Gastrocnemius medialis (tissue), 4 donors: Measurements from ENCODE around the gene GBX1. TPM values are rescaled to one million over a fixed set of nuclear protein-coding genes. Genes with fewer than 3 reads are reported as not detected.

Experiments used
- ATAC-seq, 2 donors: fragments of 150-250 bp; one replicate each; pipeline ENCODE4 v1.9.1; 2016
- DNase-seq, 2 donors: peaks; one replicate each; pipeline ENCODE4 v3.0.0-alpha.2; 2019
- H3K27ac ChIP-seq, 4 donors: fragments of 200-600 bp; sonication (generic); 1 replicate in 1 of 4; 2 replicates in 3 of 4; pipeline ENCODE4 v1.5.1; 2016 to 2018; ENCODE audit warnings: mild to moderate bottlenecking in 2 of 4, moderate library complexity in 1 of 4
- H3K27me3 ChIP-seq, 3 donors: fragments of 200-600 bp; sonication (generic) in 2 of 3; 1 replicate in 1 of 3; 2 replicates in 2 of 3; pipeline versions ENCODE4 v1.5.1 to v1.6.0; 2016 to 2019; ENCODE audit warnings: mild to moderate bottlenecking in 1 of 3, moderate library complexity in 1 of 3
- H3K36me3 ChIP-seq, 2 donors: fragments of 200-600 bp; sonication (generic) in 1 of 2; one replicate each; pipeline ENCODE4 v1.5.1; 2017 to 2018
- H3K4me1 ChIP-seq, 2 donors: fragments of 200-600 bp; sonication (generic) in 1 of 2; one replicate each; pipeline ENCODE4 v1.5.1; 2016 to 2017; ENCODE audit warnings: mild to moderate bottlenecking in 2 of 2
- H3K4me3 ChIP-seq, 4 donors: fragments of 200-600 bp; sonication (generic) in 3 of 4; 1 replicate in 1 of 4; 2 replicates in 3 of 4; pipeline ENCODE4 v1.5.1; 2016 to 2019; ENCODE audit warnings: mild to moderate bottlenecking in 2 of 4
- H3K9me3 ChIP-seq, 3 donors: fragments of 200-600 bp; sonication (generic) in 2 of 3; 1 replicate in 1 of 3; 2 replicates in 2 of 3; pipeline ENCODE4 v1.5.1; 2016 to 2019
- CTCF ChIP-seq, 5 experiments: fragments of 450-650 bp in 3 of 5; fragments of 200-600 bp in 2 of 5; sonication (generic) in 2 of 5; IDR thresholded peaks in 4 of 5; conservative IDR thresholded peaks in 1 of 5; 1 replicate in 4 of 5; 2 replicates in 1 of 5; pipeline ENCODE4 v1.5.1; 2016 to 2019; ENCODE audit warnings: antibody characterized with exemption in 5 of 5, mild to moderate bottlenecking in 3 of 5, moderate library complexity in 3 of 5
- POLR2A ChIP-seq, 2 donors: fragments of 450-650 bp; IDR thresholded peaks; one replicate each; pipeline ENCODE4 v1.6.1; 2017; ENCODE audit warnings: antibody characterized with exemption in 2 of 2, mild to moderate bottlenecking in 2 of 2, moderate library complexity in 2 of 2
- in situ Hi-C, 4 donors: fragments of 200-750 bp; cut with MboI; loops; one replicate each; pipeline versions ENCODE4 v1.15.0 to v1.8.0; 2017; ENCODE audit warnings: low sequenced_read_pairs in 4 of 4
- intact Hi-C: fragments of 100-400 bp; cut with DNase I; formaldehyde crosslinking; loops from one replicate; pipeline ENCODE4 v1.15.1; 2023; ENCODE audit warnings: low total_unique reads
- total RNA-seq, 4 donors: library from RNA; depleted of rRNA; stranded (reverse); fragments of >200 nt; gene quantifications; one replicate each; pipeline versions ENCODE4 v1.1.0 to v1.2.3, GENCODE V29; 2016

GBX1 gene
- total RNA-seq, 4 donors from 2014 or later = 0.58 TPM; not detected in 3

DNA sequence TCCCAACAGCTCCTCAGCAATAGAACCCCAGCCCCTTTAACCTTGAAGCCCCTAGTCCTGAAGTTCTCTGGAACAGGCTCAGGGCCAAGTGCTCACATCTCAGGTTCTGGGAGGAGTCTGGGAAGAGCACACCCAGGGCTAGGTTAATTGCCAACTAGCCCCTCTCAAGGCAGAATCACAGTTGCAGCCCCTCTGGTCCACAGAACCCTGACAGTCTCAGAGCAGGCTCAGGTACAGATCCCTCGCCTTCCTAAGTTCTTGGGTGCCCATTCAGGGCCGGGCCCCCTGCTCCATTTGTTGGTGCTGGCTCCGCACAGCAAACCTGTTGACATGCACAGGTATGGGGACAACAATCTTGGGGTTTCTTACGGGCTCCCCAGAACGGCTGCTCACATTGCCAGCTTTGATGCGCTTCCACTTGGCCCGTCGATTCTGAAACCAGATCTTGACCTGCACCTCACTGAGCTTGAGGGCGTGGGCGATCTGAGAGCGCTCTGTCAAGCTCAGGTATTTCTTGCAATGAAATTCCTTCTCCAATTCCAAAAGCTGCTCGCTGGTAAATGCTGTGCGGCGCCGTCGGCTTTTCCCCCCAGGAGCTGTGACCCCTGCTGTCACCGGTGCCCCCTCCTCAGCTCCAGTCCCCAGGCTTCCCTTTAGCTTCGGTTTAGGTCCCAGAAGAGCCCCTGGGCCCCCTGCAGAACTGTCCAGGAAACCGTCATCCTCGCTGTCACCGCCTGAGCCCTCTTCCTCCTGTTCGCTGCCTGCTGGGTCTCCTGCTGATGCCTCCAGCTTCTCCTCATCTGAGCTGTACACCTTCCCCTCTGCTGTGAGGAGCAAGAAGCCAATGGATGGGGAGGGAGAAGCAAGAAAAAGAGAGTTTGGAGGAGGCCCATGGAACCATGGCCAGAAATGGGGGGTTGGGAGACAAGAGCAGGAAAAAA, 18.9 kb downstream of the GBX1 start:
- DNase-seq (no peak), ATAC-seq (no peak)
- peaks cover 0 to 4% (median 0%) of the 10 kb centered on the region in 3 donors for H3K27me3 ChIP-seq
- in situ Hi-C loops = no loop called here
- no peaks in the 10 kb centered on the region for H3K9me3 ChIP-seq
- H3K4me1 ChIP-seq = no peaks in the 10 kb centered on the region
- intact Hi-C loops = no loop called here
- TF ChIP-seq POLR2A (IDR thresholded peaks at IDR 0.05) (no peak), CTCF (IDR thresholded peaks at IDR 0.05 in 4 of 5, conservative IDR thresholded peaks at IDR 0.05 in 1 of 5) (no peak)
- no peak overlapping the region for H3K4me3 ChIP-seq
- H3K27ac ChIP-seq = no peak overlapping the region
- no peaks in the 10 kb centered on the region for H3K36me3 ChIP-seq

GRCh38 chr7:151146761-151147160, 20.7 kb downstream of the GBX1 start:
- intact Hi-C loops = no loop called here
- Histone ChIP-seq H3K4me3 (no peak overlapping the region), H3K9me3 (no peaks in the 10 kb centered on the region), H3K27me3 (no peaks in the 10 kb centered on the region), H3K36me3 (no peaks in the 10 kb centered on the region), H3K27ac (no peak overlapping the region), H3K4me1 (no peaks in the 10 kb centered on the region)
- in situ Hi-C loops = no loop called here
- ATAC-seq (no peak), DNase-seq (no peak)
- TF ChIP-seq CTCF (IDR thresholded peaks at IDR 0.05 in 4 of 5, conservative IDR thresholded peaks at IDR 0.05 in 1 of 5) (no peak), POLR2A (IDR thresholded peaks at IDR 0.05) (no peak)

GRCh38 chr7:151144387-151144786, 23.1 kb downstream of the GBX1 start:
- Histone ChIP-seq H3K9me3 (no peaks in the 10 kb centered on the region), H3K4me3 (no peak overlapping the region), H3K4me1 (no peaks in the 10 kb centered on the region), H3K36me3 (no peaks in the 10 kb centered on the region), H3K27me3 (no peaks in the 10 kb centered on the region), H3K27ac (no peak overlapping the region)
- intact Hi-C loops = no loop called here
- ATAC-seq = no peak
- no peak for DNase-seq
- TF ChIP-seq POLR2A (IDR thresholded peaks at IDR 0.05) (no peak), CTCF (IDR thresholded peaks at IDR 0.05 in 4 of 5, conservative IDR thresholded peaks at IDR 0.05 in 1 of 5) (no peak)
- in situ Hi-C loops = no loop called here

DNA sequence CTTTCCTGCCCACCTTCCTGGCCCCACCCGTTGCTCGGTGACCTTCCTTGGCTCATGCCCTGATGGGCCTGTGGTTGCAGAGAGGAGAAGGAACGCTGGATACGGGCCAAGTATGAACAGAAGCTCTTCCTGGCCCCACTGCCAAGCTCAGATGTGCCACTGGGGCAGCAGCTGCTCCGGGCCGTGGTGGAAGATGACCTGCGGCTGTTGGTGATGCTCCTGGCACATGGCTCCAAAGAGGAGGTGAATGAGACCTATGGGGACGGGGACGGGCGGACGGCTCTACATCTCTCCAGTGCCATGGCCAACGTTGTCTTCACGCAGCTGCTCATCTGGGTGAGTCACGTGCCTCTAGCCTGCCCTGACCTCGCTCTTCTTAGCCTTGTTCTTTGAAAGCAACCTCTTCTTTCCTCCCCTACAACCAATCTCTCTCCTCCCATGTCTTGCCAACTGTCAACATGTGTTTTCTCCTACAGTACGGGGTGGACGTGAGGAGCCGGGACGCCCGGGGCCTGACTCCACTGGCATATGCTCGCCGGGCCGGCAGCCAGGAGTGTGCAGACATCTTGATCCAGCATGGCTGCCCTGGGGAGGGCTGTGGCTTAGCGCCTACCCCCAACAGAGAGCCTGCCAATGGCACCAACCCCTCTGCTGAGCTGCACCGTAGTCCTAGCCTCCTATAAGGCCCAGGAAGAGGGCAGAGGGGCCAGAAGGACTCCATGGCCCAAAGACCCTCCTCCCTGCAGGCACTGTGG, 24.1 kb downstream of the GBX1 start:
- Histone ChIP-seq H3K9me3 (no peaks in the 10 kb centered on the region), H3K4me1 (no peaks in the 10 kb centered on the region), H3K27me3 (no peaks in the 10 kb centered on the region), H3K36me3 (no peaks in the 10 kb centered on the region), H3K27ac (no peak overlapping the region), H3K4me3 (no peak overlapping the region)
- TF ChIP-seq POLR2A (IDR thresholded peaks at IDR 0.05) = no peak
- TF ChIP-seq CTCF (IDR thresholded peaks at IDR 0.05 in 4 of 5, conservative IDR thresholded peaks at IDR 0.05 in 1 of 5) = no peak
- ATAC-seq = peak in 1 of 2 donors; percentile 42
- in situ Hi-C loops (no loop called here), intact Hi-C loops (no loop called here)
- peak in 1 of 2 donors; percentile 42 for DNase-seq
